DOHH2 (cell line): ENCODE measurements around the gene ST6GALNAC1.

Source experiments
- CTCF ChIP-seq: fragments of 200-600 bp; sonication (generic); IDR thresholded peaks from one replicate; pipeline ENCODE4 v1.5.1; 2014; ENCODE audit warnings: antibody characterized with exemption, mild to moderate bottlenecking, low read depth, low read length; ENCODE audit not compliant: poor library complexity, severe bottlenecking
- EZH2phosphoT487 ChIP-seq: fragments of 200-600 bp; sonication (generic); IDR thresholded peaks from 2 replicates; pipeline ENCODE4 v1.6.1; 2017; ENCODE audit warnings: borderline replicate concordance, mild to moderate bottlenecking, antibody characterized with exemption, low read length, moderate library complexity, mixed read lengths

GRCh38 chr17:76687298-76688164 lies 44.0 kb upstream of the ST6GALNAC1 start:
- TF ChIP-seq CTCF: no peak
- TF ChIP-seq EZH2phosphoT487: no peak
